RWPE2 (cell line): Measurements from ENCODE around the gene NPHS1.

Experiments used
- ATAC-seq: fragments of 200-7000 bp; cut with Tn5 transposase; 3 replicates; pipeline ENCODE4 v1.9.1; 2021; ENCODE audit warnings: low read depth
- DNase-seq: peaks from one replicate; pipeline ENCODE4 v3.0.0-alpha.2; 2020; ENCODE audit warnings: low spot score
- H3K27ac ChIP-seq: fragments of 450-650 bp; 2 replicates; pipeline ENCODE4 v1.5.1; 2017; ENCODE audit warnings: mild to moderate bottlenecking; ENCODE audit not compliant: poor library complexity, severe bottlenecking
- H3K27me3 ChIP-seq: fragments of 250-450 bp; sonication (Bioruptor Pico); 2 replicates; pipeline ENCODE4 v1.5.1; 2021; ENCODE audit warnings: mild to moderate bottlenecking, moderate library complexity; ENCODE audit not compliant: insufficient read depth, poor library complexity, severe bottlenecking
- H3K36me3 ChIP-seq: fragments of 250-450 bp; sonication (Bioruptor Pico); 2 replicates; pipeline ENCODE4 v1.5.1; 2020; ENCODE audit warnings: low read depth, mild to moderate bottlenecking, moderate library complexity
- H3K4me1 ChIP-seq: fragments of 250-450 bp; sonication (Bioruptor Pico); 2 replicates; pipeline ENCODE4 v1.5.1; 2021; ENCODE audit warnings: mild to moderate bottlenecking, moderate library complexity; ENCODE audit not compliant: insufficient read depth, poor library complexity, severe bottlenecking
- H3K4me3 ChIP-seq: fragments of 250-450 bp; sonication (Bioruptor Pico); 2 replicates; pipeline ENCODE4 v1.5.1; 2021; ENCODE audit warnings: mild to moderate bottlenecking, moderate library complexity; ENCODE audit not compliant: severe bottlenecking
- H3K9me3 ChIP-seq: fragments of 250-450 bp; sonication (Bioruptor Pico); 2 replicates; pipeline ENCODE4 v1.5.1; 2021; ENCODE audit warnings: mild to moderate bottlenecking, moderate library complexity; ENCODE audit not compliant: severe bottlenecking
- TF ChIP-seq, protein P1 (sequence below): fragments of 450-650 bp; IDR thresholded peaks from one replicate; pipeline ENCODE4 v1.5.1; 2017; ENCODE audit warnings: mild to moderate bottlenecking, moderate library complexity; ENCODE audit not compliant: poor library complexity, severe bottlenecking

Gene NPHS1

DNA sequence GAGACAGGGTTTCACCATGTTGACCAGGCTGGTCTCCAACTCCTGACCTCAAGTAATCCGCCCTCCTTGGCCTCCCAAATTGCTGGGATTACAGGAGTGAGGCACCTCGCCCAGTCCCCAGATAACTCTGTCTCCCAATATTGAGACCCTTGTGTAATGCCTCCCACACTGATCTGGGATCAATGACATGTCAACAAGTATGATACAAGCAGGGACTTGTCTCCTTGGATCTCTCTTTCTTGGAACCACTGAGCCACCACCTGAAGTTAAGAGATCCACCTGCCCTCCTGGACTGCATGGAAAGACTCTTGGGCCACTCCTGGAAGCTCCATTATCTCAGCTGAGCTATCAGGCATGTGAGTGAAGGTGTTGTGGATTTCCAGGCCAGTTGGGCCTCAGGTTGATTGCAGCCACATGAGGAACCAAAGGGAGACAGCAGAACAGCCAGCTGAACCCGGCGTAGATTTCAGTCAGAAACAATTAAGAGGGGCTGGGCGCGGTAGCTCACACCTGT is 33.0 kb upstream of the NPHS1 start:
- TF ChIP-seq, protein P1, sequence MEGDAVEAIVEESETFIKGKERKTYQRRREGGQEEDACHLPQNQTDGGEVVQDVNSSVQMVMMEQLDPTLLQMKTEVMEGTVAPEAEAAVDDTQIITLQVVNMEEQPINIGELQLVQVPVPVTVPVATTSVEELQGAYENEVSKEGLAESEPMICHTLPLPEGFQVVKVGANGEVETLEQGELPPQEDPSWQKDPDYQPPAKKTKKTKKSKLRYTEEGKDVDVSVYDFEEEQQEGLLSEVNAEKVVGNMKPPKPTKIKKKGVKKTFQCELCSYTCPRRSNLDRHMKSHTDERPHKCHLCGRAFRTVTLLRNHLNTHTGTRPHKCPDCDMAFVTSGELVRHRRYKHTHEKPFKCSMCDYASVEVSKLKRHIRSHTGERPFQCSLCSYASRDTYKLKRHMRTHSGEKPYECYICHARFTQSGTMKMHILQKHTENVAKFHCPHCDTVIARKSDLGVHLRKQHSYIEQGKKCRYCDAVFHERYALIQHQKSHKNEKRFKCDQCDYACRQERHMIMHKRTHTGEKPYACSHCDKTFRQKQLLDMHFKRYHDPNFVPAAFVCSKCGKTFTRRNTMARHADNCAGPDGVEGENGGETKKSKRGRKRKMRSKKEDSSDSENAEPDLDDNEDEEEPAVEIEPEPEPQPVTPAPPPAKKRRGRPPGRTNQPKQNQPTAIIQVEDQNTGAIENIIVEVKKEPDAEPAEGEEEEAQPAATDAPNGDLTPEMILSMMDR, result no peak
- DNase-seq (no peak), ATAC-seq (no peak)
- Histone ChIP-seq H3K27me3 (no peaks in the 10 kb centered on the region), H3K4me3 (no peak overlapping the region), H3K9me3 (no peaks in the 10 kb centered on the region), H3K36me3 (peaks cover 24% of the 10 kb centered on the region), H3K27ac (no peak overlapping the region), H3K4me1 (no peaks in the 10 kb centered on the region)

DNA sequence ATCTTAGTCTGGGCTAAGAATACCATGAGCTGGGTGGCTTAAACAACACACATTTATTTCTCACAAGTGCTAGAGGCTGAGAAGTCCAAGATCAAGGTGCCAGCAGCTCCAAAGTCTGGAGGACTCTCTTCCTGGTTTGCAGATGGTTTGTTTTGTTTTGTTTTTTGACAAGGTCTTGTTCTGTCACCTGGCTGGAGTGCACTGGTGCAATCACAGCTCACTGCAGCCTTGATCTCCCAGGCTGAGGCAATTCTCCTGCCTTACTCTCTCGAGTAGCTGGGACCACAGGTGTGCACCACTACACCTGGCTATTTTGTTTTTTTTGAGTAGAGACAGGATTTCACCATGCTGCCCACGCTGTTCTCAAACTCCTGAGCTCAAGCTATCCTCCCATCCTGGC is 31.6 kb upstream of the NPHS1 start:
- Histone ChIP-seq H3K36me3 (peaks cover 13% of the 10 kb centered on the region), H3K27ac (no peak overlapping the region), H3K4me1 (no peaks in the 10 kb centered on the region), H3K9me3 (no peaks in the 10 kb centered on the region), H3K4me3 (no peak overlapping the region), H3K27me3 (peaks cover 7% of the 10 kb centered on the region)
- no peak for ATAC-seq
- DNase-seq, result no peak
- TF ChIP-seq, protein P1, result no peak

DNA sequence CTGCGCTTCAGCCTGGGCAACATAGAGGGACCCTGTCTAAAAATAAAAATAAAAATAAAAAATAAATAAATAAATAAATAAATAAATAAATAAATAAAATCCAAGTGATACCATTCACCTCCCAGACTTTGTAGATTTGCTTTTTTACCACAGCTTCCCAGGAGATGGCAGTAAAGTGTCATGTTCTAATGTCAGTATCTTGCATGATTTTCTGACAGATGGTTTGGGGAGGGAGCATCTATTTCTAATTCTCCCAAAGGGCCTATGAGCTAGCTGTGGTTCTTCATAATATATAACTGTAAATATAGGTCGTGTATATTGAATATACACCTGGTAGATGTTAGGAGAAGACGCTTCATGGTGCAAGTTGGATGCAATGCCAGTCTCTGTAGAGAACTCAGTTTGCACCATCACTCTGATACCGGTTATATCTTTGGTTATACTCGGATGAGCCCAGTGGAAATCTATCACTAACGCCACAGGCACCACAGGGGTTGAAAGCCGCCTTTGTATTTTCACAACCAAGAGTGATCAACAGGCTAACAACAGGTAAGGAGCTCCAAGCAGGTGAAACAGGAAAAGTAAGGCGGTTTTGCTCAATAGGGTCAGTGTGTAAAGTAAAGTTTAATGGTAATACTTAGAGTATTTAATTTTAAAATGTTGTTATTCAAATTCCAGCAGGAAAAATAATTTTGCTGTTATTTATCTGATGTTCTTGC is 30.0 kb upstream of the NPHS1 start:
- no peaks in the 10 kb centered on the region for H3K9me3 ChIP-seq
- H3K4me3 ChIP-seq, result no peak overlapping the region
- TF ChIP-seq, protein P1, result peak; percentile 47
- DNase-seq (no peak), ATAC-seq (peak; percentile 46)
- peaks cover 7% of the 10 kb centered on the region for H3K27me3 ChIP-seq
- H3K4me1 ChIP-seq, result no peaks in the 10 kb centered on the region
- H3K27ac ChIP-seq, result no peak overlapping the region
- no peaks in the 10 kb centered on the region for H3K36me3 ChIP-seq

DNA sequence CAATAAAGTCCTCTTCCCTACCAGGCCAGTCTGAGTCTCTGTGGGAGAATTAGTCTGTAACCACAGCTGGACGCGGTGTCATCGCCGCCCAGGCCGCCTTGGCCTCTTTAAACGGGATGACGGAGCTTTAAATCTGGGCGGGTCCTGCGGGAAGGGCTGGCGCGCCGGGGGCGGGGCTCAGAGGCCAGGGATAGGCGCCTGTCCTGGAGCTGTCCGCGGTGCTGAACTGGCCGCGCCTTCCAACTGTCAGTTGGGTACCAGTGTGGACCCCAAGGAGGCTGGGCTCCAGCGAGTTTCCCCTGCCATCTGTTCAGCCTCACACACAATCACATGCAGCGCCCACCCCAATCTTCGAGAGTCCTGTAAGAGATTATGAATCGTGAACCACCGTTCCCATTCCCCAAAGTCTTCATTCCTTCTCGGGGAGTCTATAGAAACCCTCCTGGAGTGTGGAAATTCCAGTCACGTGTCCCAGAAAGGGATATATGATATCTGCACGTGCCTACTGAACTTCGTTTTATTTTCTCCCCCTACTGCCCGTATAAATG is 27.5 kb upstream of the NPHS1 start:
- peaks cover 7% of the 10 kb centered on the region for H3K27me3 ChIP-seq
- H3K4me3 ChIP-seq, result no peak overlapping the region
- no peaks in the 10 kb centered on the region for H3K9me3 ChIP-seq
- peak; percentile 89 for DNase-seq
- no peaks in the 10 kb centered on the region for H3K4me1 ChIP-seq
- TF ChIP-seq, protein P1, result no peak
- H3K36me3 ChIP-seq, result no peaks in the 10 kb centered on the region
- no peak overlapping the region for H3K27ac ChIP-seq
- ATAC-seq, result peak; percentile 92

DNA sequence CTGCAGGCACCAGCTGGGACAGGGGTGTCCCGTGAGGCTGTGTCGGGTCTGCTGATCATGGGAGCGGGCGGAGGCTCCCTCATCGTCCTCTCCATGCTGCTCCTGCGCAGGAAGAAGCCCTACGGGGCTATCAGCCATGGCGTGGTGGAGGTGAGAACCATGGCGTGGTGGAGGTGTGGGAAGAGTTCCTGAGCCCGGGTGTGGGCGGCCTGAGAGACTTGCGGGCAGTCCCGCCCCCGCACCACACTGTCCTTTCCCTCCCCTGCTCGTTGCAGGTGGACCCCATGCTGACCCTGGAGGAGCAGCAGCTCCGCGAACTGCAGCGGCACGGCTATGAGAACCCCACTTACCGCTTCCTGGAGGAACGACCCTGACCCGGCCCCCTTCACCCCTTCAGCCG is 26.8 kb upstream of the NPHS1 start:
- Histone ChIP-seq H3K4me3 (no peak overlapping the region), H3K9me3 (no peaks in the 10 kb centered on the region), H3K4me1 (no peaks in the 10 kb centered on the region), H3K27ac (no peak overlapping the region), H3K36me3 (no peaks in the 10 kb centered on the region), H3K27me3 (peaks cover 7% of the 10 kb centered on the region)
- TF ChIP-seq, protein P1, result no peak
- ATAC-seq (no peak), DNase-seq (no peak)
